ENCODE results near the gene LSAMP. TPM values are rescaled to one million over a fixed set of nuclear protein-coding genes. Genes with fewer than 3 reads are reported as not detected.

The LSAMP gene
- total RNA-seq, 1 experiment from 2014 or later = 5.7 TPM

DNA sequence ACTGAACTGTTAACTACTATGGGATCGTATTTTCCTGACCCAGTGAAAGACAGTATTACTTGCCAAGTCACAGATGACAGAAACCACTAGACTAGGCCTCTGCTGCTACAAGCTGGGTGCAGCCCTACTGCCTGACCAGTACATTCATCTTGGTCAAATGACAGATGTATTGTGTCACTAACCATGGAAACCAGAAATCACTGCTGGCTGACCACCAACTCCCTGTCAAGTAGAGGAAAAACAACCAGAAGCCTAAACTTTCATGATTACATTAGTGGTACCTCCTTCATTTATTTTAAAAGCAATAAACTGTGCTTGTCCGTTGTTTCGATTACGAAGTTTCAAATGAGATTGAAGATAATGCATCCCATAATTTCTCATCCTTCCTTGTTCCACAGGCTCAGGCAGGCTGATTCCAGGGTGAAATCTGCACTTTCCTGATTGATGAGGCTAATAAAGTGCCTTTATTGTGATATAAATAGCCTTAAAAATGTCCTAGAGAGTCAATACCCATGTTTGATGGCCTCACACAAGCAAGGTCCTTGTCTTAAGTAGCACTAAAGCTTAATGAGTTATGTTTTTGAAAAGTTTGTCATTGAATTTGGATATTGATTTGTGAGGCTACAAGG lies 309.7 kb downstream of the LSAMP start (continued):
- TF ChIP-seq ATF2 (CRISPR knock-in tag; IDR thresholded peaks at IDR 0.05; ENCODE audit: borderline replicate concordance, low read depth) (no peak), NR3C1 (CRISPR knock-in tag; conservative IDR thresholded peaks at IDR 0.05; ENCODE audit: low read depth) (no peak), FOXK1 (CRISPR knock-in tag; IDR thresholded peaks at IDR 0.05) (no peak)
- TF ChIP-seq, protein P1, sequence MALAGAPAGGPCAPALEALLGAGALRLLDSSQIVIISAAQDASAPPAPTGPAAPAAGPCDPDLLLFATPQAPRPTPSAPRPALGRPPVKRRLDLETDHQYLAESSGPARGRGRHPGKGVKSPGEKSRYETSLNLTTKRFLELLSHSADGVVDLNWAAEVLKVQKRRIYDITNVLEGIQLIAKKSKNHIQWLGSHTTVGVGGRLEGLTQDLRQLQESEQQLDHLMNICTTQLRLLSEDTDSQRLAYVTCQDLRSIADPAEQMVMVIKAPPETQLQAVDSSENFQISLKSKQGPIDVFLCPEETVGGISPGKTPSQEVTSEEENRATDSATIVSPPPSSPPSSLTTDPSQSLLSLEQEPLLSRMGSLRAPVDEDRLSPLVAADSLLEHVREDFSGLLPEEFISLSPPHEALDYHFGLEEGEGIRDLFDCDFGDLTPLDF (CRISPR knock-in tag; IDR thresholded peaks at IDR 0.05) = no peak

DNA sequence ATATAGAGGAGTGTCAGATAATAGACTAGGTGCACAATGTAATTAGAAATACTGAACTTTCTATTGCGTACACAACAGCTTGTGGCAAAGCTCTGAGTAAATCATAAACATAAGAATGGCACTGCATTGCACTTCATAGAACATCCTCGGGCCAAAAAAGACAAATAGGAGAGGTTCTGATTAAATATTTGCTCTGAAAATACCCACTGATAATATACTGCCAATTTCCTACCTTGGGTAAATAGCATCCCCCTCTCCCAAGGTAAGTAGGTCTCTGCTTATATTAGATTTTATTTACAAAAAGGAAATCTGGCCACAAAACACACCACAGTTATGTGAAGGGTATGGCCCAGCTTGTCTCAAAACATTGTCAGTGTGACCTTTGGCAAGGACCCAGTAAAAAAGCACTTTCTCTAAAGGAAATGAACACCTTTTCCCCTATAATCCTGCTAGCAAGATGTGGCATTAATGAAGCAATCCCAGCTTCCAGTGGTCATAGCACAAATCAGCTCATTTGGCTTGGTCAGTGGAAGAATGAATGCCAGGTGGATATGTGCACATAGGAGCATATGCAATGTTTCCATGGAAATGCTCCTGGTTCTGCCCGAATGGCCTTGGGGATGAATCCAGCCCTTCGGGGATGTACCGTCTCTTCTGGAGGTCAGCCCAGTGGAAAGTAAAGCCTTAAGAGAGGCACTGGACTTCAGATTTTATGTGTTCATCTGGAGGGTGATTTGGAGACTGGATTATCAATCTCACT lies 315.9 kb downstream of the LSAMP start:
- CTCF ChIA-PET = no interaction called here
- H3K27me3 Mint-ChIP-seq (ENCODE audit: low read depth) = no peaks in the 10 kb centered on the region
- peaks cover 27% of the 10 kb centered on the region for H3K4me1 Mint-ChIP-seq
- no peaks in the 10 kb centered on the region for H3K36me3 Mint-ChIP-seq
- H3K4me3 Mint-ChIP-seq = no peak overlapping the region
- ATAC-seq (no peak), DNase-seq (ENCODE audit: low spot score) (no peak)
- H3K9me3 Mint-ChIP-seq = no peaks in the 10 kb centered on the region
- TF ChIP-seq SMAD3 (CRISPR knock-in tag; IDR thresholded peaks at IDR 0.05; ENCODE audit: borderline replicate concordance) (no peak), TCF7 (CRISPR knock-in tag; IDR thresholded peaks at IDR 0.05; ENCODE audit: low read depth) (no peak), MLX (CRISPR knock-in tag; IDR thresholded peaks at IDR 0.05) (no peak), EMX1 (CRISPR knock-in tag; IDR thresholded peaks at IDR 0.05) (no peak), KAT7 (CRISPR knock-in tag; IDR thresholded peaks at IDR 0.05; ENCODE audit: borderline replicate concordance) (no peak), NFE2L1 (CRISPR knock-in tag; IDR thresholded peaks at IDR 0.05) (no peak), ZNF121 (CRISPR knock-in tag; IDR thresholded peaks at IDR 0.05) (no peak), ZNF416 (CRISPR knock-in tag; IDR thresholded peaks at IDR 0.05) (no peak), FOXP4 (CRISPR knock-in tag; IDR thresholded peaks at IDR 0.05) (no peak)
- POLR2A ChIA-PET = no interaction called here
- H3K27ac Mint-ChIP-seq = no peak overlapping the region

GRCh38 chr3:116127464-116127863 lies 317.8 kb downstream of the LSAMP start:
- ATAC-seq = no peak
- no peak for DNase-seq (ENCODE audit: low spot score)
- Mint-ChIP-seq H3K27ac (no peak overlapping the region), H3K36me3 (no peaks in the 10 kb centered on the region), H3K4me3 (no peak overlapping the region), H3K9me3 (0 out of 2 replicates have a peak, but pooled peaks cover 3% of the 10 kb centered on the region), H3K4me1 (peaks cover 36% of the 10 kb centered on the region), H3K27me3 (ENCODE audit: low read depth) (no peaks in the 10 kb centered on the region)
- POLR2A ChIA-PET = no interaction called here
- TF ChIP-seq FOXP4 (CRISPR knock-in tag; IDR thresholded peaks at IDR 0.05) (no peak), GRHL2 (CRISPR knock-in tag; IDR thresholded peaks at IDR 0.05; ENCODE audit: insufficient replicate concordance, severe bottlenecking) (no peak), NR2C2 (CRISPR knock-in tag; IDR thresholded peaks at IDR 0.05) (no peak), IRF1 (CRISPR knock-in tag; IDR thresholded peaks at IDR 0.05) (no peak), ZNF121 (CRISPR knock-in tag; IDR thresholded peaks at IDR 0.05) (no peak), ZNF671 (CRISPR knock-in tag; IDR thresholded peaks at IDR 0.05) (no peak), KAT7 (CRISPR knock-in tag; IDR thresholded peaks at IDR 0.05; ENCODE audit: borderline replicate concordance) (no peak)
- TF ChIP-seq, protein P2, sequence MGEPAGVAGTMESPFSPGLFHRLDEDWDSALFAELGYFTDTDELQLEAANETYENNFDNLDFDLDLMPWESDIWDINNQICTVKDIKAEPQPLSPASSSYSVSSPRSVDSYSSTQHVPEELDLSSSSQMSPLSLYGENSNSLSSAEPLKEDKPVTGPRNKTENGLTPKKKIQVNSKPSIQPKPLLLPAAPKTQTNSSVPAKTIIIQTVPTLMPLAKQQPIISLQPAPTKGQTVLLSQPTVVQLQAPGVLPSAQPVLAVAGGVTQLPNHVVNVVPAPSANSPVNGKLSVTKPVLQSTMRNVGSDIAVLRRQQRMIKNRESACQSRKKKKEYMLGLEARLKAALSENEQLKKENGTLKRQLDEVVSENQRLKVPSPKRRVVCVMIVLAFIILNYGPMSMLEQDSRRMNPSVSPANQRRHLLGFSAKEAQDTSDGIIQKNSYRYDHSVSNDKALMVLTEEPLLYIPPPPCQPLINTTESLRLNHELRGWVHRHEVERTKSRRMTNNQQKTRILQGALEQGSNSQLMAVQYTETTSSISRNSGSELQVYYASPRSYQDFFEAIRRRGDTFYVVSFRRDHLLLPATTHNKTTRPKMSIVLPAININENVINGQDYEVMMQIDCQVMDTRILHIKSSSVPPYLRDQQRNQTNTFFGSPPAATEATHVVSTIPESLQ (CRISPR knock-in tag; IDR thresholded peaks at IDR 0.05) = no peak
- CTCF ChIA-PET = interaction anchor here (0.6 kb wide), 1 partner anchor 280 kb away, joined by 3 read pairs; no protein-coding TSS in a partner anchor
